Measurements from ENCODE around the gene FNDC10. TPM values are rescaled to one million over a fixed set of nuclear protein-coding genes. Genes with fewer than 3 reads are reported as not detected.
A peak's percentile ranks its signal among the peaks of the same experiment; 100 is the strongest.

Gene FNDC10
- polyA plus RNA-seq, 3 donors = 0.52 to 2.2 (median 0.70) TPM

GRCh38 chr1:1619917-1620361 is 20.0 kb upstream of the FNDC10 start:
- H3K27ac ChIP-seq (ENCODE audit: low read depth, low read length) = no peak overlapping the region
- WGBS, 3 donors = 57 to 87% (median 86%) methylated on average over 14 of the region's 14 CpGs

- WGBS, 3 donors = 94 to 96% (median 96%) methylated on average over 9 of the region's 9 CpGs
Measured at GRCh38 chr1:1618396-1619068, 18.6 kb upstream of the FNDC10 start.

GRCh38 chr1:1617925-1618324 is 18.0 kb upstream of the FNDC10 start:
- H3K27ac ChIP-seq (ENCODE audit: low read depth, low read length) = no peak overlapping the region
- WGBS, 3 donors = 89 to 98% (median 94%) methylated on average over 6 of the region's 6 CpGs

More at GRCh38 chr1:1618396-1619068, 18.6 kb upstream of the FNDC10 start:
- no peak overlapping the region for H3K27ac ChIP-seq (ENCODE audit: low read depth, low read length)

GRCh38 chr1:1617516-1617915 is 17.6 kb upstream of the FNDC10 start:
- 87 to 94% (median 90%) methylated on average over 11 of the region's 11 CpGs for WGBS, 3 donors
- no peak overlapping the region for H3K27ac ChIP-seq (ENCODE audit: low read depth, low read length)

GRCh38 chr1:1616838-1617237 is 16.9 kb upstream of the FNDC10 start:
- no peak overlapping the region for H3K27ac ChIP-seq (ENCODE audit: low read depth, low read length)
- 69 to 87% (median 74%) methylated on average over 18 to 19 of the region's 19 CpGs for WGBS, 3 donors

GRCh38 chr1:1616045-1616790 is 16.3 kb upstream of the FNDC10 start:
- no peak overlapping the region for H3K27ac ChIP-seq (ENCODE audit: low read depth, low read length)
- WGBS, 3 donors = 2 to 9% (median 8%) methylated on average over 65 to 80 of the region's 80 CpGs

- WGBS, 3 donors = 0 to 1% (median 0%) methylated on average over 76 to 107 of the region's 107 CpGs
- peak within 1 kb of the TSS; percentile 98 for H3K27ac ChIP-seq (ENCODE audit: low read depth, low read length)
Measured at GRCh38 chr1:1615256-1616044, 15.5 kb upstream of the FNDC10 start, which contains the start of gene MIB2. Gene MIB2, plus strand, starts transcription at chr1:1615500. Its CDS starts 7,953 bp downstream, at chr1:1623453.

- H3K27ac ChIP-seq (ENCODE audit: low read depth, low read length) = no peak overlapping the region
- WGBS, 3 donors = 0 to 1% (median 0%) methylated on average over 23 of the region's 23 CpGs
Measured at GRCh38 chr1:1614954-1615255, 15.0 kb upstream of the FNDC10 start.

- 8 to 13% (median 12%) methylated on average over 30 of the region's 30 CpGs for WGBS, 3 donors
Measured at GRCh38 chr1:1614204-1614953, 14.4 kb upstream of the FNDC10 start.

GRCh38 chr1:1613509-1614082 is 13.7 kb upstream of the FNDC10 start:
- H3K27ac ChIP-seq (ENCODE audit: low read depth, low read length) = no peak overlapping the region
- WGBS, 3 donors = 30 to 70% (median 70%) methylated on average over 11 of the region's 11 CpGs

More at GRCh38 chr1:1614204-1614953, 14.4 kb upstream of the FNDC10 start:
- H3K27ac ChIP-seq (ENCODE audit: low read depth, low read length) = no peak overlapping the region

GRCh38 chr1:1612104-1612400 is 12.1 kb upstream of the FNDC10 start:
- WGBS, 3 donors = 87 to 96% (median 91%) methylated on average over 3 of the region's 3 CpGs
- H3K27ac ChIP-seq (ENCODE audit: low read depth, low read length) = no peak overlapping the region

GRCh38 chr1:1610796-1611195 is 10.9 kb upstream of the FNDC10 start:
- no peak overlapping the region for H3K27ac ChIP-seq (ENCODE audit: low read depth, low read length)
- 69 to 80% (median 70%) methylated on average over 9 of the region's 9 CpGs for WGBS, 3 donors

GRCh38 chr1:1609822-1610485 is 10.0 kb upstream of the FNDC10 start:
- no peak overlapping the region for H3K27ac ChIP-seq (ENCODE audit: low read depth, low read length)
- WGBS, 3 donors = 68 to 76% (median 69%) methylated on average over 12 of the region's 12 CpGs

GRCh38 chr1:1606232-1606631 is 6.3 kb upstream of the FNDC10 start:
- H3K27ac ChIP-seq (ENCODE audit: low read depth, low read length) = no peak overlapping the region
- 66 to 89% (median 86%) methylated on average over 6 to 13 of the region's 13 CpGs for WGBS, 3 donors

GRCh38 chr1:1605724-1606123 is 5.8 kb upstream of the FNDC10 start:
- WGBS, 3 donors = 87 to 88% (median 88%) methylated on average over 17 of the region's 17 CpGs
- H3K27ac ChIP-seq (ENCODE audit: low read depth, low read length) = no peak overlapping the region

GRCh38 chr1:1605034-1605591 is 5.2 kb upstream of the FNDC10 start:
- WGBS, 3 donors = 76 to 87% (median 79%) methylated on average over 14 of the region's 14 CpGs
- H3K27ac ChIP-seq (ENCODE audit: low read depth, low read length) = no peak overlapping the region

- 79 to 88% (median 83%) methylated on average over 15 of the region's 15 CpGs for WGBS, 3 donors
- H3K27ac ChIP-seq (ENCODE audit: low read depth, low read length) = no peak overlapping the region
Measured at GRCh38 chr1:1604374-1605033, 4.6 kb upstream of the FNDC10 start.
